HepG2 (cell line): ENCODE measurements around the gene SALL4. TPM values are rescaled to one million over a fixed set of nuclear protein-coding genes. Genes with fewer than 3 reads are reported as not detected.

Source experiments
- ARID2 ChIP-seq: sonication (generic); formaldehyde crosslinking; IDR thresholded peaks from 2 replicates; pipeline ENCODE4 v1.8.1; 2022; ENCODE audit warnings: mild to moderate bottlenecking, missing genetic modification reagents, borderline replicate concordance
- ZC3H13 ChIP-seq: sonication (generic); formaldehyde crosslinking; IDR thresholded peaks from 2 replicates; pipeline ENCODE4 v1.8.1; 2023; ENCODE audit warnings: mild to moderate bottlenecking, missing genetic modification reagents, moderate library complexity
- ZNF549 ChIP-seq: sonication (generic); formaldehyde crosslinking; IDR thresholded peaks from 2 replicates; pipeline ENCODE4 v1.5.0; 2020; ENCODE audit warnings: missing genetic modification reagents
- polyA plus RNA-seq, 8 experiments: library from polyadenylated mRNA; depleted of rRNA in 3 of 8; stranded (reverse) in 7 of 8; unstranded in 1 of 8; fragments of >200 nt; fragmentation: Illumina TruSeq in 4 of 8; extraction: Trizol in 4 of 8; gene quantifications; 2 replicates each; pipeline versions ENCODE4 v1.2.1 to v1.2.3, GENCODE V29; 2011 to 2016; ENCODE audit warnings: low read depth in 4 of 8, missing spikeins in 1 of 8, mixed read lengths in 1 of 8; ENCODE audit not compliant: insufficient read depth in 1 of 8
- total RNA-seq, 5 experiments: library from RNA; depleted of rRNA; stranded (reverse); fragments of >200 nt; fragmentation: Illumina TruSeq; extraction: Trizol; gene quantifications; 2 replicates each; pipeline ENCODE4 v1.2.3, GENCODE V29; 2016; ENCODE audit warnings: low read depth in 1 of 5
- TF ChIP-seq, protein P1 (sequence below): sonication (generic); formaldehyde crosslinking; IDR thresholded peaks from 2 replicates; pipeline ENCODE4 v1.4.0; 2020; ENCODE audit warnings: missing genetic modification reagents, borderline replicate concordance
- TF ChIP-seq, protein P2 (sequence below): sonication (generic); formaldehyde crosslinking; IDR thresholded peaks from 2 replicates; pipeline ENCODE4 v1.5.1; 2020; ENCODE audit warnings: mild to moderate bottlenecking, missing genetic modification reagents, moderate library complexity
- TF ChIP-seq, protein P3 (sequence below): sonication (generic); formaldehyde crosslinking; IDR thresholded peaks from 2 replicates; pipeline ENCODE4 v1.5.1; 2020; ENCODE audit warnings: mild to moderate bottlenecking, missing genetic modification reagents, borderline replicate concordance
- TF ChIP-seq, protein P4 (sequence below): sonication (generic); formaldehyde crosslinking; IDR thresholded peaks from 2 replicates; pipeline ENCODE4 v1.8.1; 2023; ENCODE audit warnings: missing genetic modification reagents, mild to moderate bottlenecking, borderline replicate concordance
- TF ChIP-seq, protein P5 (sequence below): sonication (generic); formaldehyde crosslinking; IDR thresholded peaks from 2 replicates; pipeline ENCODE4 v1.5.0; 2020; ENCODE audit warnings: mild to moderate bottlenecking, low read depth, missing genetic modification reagents, borderline replicate concordance

The SALL4 gene
- total and polyA plus RNA-seq, 2 of the 13 experiments (the other 11 are each of a cell fraction or from before 2014, with no cell fraction given) = 0.33 to 1.8 TPM

DNA sequence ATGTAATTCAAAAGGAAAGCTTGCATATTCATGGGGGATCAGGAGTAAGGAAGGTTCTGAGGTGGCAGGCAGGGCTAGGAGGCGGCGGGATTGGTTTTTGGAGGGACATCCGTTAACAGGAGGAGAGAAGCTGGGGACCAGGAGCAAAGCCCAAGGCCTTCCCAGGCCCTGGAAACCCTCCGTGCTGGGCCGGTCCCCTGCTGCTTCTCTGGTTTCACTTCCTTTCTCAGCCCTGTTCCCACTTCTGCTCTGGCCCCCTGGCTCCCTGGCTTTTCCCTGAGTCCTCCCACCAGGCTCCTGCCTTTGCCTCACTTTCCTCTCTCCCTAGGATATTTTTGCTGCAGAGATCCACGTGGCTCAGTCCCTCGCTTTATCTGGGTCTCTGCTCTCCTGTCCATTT, 26.4 kb upstream of the SALL4 start (continued):
- TF ChIP-seq, protein P1, sequence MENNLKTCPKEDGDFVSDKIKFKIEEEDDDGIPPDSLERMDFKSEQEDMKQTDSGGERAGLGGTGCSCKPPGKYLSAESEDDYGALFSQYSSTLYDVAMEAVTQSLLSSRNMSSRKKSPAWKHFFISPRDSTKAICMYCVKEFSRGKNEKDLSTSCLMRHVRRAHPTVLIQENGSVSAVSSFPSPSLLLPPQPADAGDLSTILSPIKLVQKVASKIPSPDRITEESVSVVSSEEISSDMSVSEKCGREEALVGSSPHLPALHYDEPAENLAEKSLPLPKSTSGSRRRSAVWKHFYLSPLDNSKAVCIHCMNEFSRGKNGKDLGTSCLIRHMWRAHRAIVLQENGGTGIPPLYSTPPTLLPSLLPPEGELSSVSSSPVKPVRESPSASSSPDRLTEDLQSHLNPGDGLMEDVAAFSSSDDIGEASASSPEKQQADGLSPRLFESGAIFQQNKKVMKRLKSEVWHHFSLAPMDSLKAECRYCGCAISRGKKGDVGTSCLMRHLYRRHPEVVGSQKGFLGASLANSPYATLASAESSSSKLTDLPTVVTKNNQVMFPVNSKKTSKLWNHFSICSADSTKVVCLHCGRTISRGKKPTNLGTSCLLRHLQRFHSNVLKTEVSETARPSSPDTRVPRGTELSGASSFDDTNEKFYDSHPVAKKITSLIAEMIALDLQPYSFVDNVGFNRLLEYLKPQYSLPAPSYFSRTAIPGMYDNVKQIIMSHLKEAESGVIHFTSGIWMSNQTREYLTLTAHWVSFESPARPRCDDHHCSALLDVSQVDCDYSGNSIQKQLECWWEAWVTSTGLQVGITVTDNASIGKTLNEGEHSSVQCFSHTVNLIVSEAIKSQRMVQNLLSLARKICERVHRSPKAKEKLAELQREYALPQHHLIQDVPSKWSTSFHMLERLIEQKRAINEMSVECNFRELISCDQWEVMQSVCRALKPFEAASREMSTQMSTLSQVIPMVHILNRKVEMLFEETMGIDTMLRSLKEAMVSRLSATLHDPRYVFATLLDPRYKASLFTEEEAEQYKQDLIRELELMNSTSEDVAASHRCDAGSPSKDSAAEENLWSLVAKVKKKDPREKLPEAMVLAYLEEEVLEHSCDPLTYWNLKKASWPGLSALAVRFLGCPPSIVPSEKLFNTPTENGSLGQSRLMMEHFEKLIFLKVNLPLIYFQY (CRISPR knock-in tag) = no peak
- no peak for TF ChIP-seq ZNF549 (CRISPR knock-in tag)
- no peak for TF ChIP-seq ZC3H13 (CRISPR knock-in tag)
- TF ChIP-seq, protein P2, sequence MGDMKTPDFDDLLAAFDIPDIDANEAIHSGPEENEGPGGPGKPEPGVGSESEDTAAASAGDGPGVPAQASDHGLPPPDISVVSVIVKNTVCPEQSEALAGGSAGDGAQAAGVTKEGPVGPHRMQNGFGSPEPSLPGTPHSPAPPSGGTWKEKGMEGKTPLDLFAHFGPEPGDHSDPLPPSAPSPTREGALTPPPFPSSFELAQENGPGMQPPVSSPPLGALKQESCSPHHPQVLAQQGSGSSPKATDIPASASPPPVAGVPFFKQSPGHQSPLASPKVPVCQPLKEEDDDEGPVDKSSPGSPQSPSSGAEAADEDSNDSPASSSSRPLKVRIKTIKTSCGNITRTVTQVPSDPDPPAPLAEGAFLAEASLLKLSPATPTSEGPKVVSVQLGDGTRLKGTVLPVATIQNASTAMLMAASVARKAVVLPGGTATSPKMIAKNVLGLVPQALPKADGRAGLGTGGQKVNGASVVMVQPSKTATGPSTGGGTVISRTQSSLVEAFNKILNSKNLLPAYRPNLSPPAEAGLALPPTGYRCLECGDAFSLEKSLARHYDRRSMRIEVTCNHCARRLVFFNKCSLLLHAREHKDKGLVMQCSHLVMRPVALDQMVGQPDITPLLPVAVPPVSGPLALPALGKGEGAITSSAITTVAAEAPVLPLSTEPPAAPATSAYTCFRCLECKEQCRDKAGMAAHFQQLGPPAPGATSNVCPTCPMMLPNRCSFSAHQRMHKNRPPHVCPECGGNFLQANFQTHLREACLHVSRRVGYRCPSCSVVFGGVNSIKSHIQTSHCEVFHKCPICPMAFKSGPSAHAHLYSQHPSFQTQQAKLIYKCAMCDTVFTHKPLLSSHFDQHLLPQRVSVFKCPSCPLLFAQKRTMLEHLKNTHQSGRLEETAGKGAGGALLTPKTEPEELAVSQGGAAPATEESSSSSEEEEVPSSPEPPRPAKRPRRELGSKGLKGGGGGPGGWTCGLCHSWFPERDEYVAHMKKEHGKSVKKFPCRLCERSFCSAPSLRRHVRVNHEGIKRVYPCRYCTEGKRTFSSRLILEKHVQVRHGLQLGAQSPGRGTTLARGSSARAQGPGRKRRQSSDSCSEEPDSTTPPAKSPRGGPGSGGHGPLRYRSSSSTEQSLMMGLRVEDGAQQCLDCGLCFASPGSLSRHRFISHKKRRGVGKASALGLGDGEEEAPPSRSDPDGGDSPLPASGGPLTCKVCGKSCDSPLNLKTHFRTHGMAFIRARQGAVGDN (CRISPR knock-in tag) = peak; percentile 34; the same call in 1 of the 2 replicates
- TF ChIP-seq, protein P3, sequence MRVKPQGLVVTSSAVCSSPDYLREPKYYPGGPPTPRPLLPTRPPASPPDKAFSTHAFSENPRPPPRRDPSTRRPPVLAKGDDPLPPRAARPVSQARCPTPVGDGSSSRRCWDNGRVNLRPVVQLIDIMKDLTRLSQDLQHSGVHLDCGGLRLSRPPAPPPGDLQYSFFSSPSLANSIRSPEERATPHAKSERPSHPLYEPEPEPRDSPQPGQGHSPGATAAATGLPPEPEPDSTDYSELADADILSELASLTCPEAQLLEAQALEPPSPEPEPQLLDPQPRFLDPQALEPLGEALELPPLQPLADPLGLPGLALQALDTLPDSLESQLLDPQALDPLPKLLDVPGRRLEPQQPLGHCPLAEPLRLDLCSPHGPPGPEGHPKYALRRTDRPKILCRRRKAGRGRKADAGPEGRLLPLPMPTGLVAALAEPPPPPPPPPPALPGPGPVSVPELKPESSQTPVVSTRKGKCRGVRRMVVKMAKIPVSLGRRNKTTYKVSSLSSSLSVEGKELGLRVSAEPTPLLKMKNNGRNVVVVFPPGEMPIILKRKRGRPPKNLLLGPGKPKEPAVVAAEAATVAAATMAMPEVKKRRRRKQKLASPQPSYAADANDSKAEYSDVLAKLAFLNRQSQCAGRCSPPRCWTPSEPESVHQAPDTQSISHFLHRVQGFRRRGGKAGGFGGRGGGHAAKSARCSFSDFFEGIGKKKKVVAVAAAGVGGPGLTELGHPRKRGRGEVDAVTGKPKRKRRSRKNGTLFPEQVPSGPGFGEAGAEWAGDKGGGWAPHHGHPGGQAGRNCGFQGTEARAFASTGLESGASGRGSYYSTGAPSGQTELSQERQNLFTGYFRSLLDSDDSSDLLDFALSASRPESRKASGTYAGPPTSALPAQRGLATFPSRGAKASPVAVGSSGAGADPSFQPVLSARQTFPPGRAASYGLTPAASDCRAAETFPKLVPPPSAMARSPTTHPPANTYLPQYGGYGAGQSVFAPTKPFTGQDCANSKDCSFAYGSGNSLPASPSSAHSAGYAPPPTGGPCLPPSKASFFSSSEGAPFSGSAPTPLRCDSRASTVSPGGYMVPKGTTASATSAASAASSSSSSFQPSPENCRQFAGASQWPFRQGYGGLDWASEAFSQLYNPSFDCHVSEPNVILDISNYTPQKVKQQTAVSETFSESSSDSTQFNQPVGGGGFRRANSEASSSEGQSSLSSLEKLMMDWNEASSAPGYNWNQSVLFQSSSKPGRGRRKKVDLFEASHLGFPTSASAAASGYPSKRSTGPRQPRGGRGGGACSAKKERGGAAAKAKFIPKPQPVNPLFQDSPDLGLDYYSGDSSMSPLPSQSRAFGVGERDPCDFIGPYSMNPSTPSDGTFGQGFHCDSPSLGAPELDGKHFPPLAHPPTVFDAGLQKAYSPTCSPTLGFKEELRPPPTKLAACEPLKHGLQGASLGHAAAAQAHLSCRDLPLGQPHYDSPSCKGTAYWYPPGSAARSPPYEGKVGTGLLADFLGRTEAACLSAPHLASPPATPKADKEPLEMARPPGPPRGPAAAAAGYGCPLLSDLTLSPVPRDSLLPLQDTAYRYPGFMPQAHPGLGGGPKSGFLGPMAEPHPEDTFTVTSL (CRISPR knock-in tag) = no peak
- TF ChIP-seq, protein P4, sequence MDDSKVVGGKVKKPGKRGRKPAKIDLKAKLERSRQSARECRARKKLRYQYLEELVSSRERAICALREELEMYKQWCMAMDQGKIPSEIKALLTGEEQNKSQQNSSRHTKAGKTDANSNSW (CRISPR knock-in tag) = no peak
- TF ChIP-seq, protein P5, sequence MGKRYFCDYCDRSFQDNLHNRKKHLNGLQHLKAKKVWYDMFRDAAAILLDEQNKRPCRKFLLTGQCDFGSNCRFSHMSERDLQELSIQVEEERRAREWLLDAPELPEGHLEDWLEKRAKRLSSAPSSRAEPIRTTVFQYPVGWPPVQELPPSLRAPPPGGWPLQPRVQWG (CRISPR knock-in tag) = no peak
- TF ChIP-seq ARID2 (CRISPR knock-in tag) = no peak
